Activated CD8-positive, alpha-beta T cell treated with anti-CD3 and anti-CD28 coated beads for 36 hours (primary cell): ENCODE data around the gene ERP27. TPM values are rescaled to one million over a fixed set of nuclear protein-coding genes. Genes with fewer than 3 reads are reported as not detected.

Source experiments
- ATAC-seq: fragments of 200-7000 bp; cut with Tn5 transposase; one replicate; pipeline ENCODE4 v1.10.0; 2021; ENCODE audit warnings: mild to moderate bottlenecking, moderate library complexity
- CTCF ChIA-PET: fragments of 350-600 bp; sonication (Branson Sonifier 250); formaldehyde crosslinking; loops from one replicate; lab custom pipeline; 2021; ENCODE audit warnings: antibody characterized with exemption; lab: Charles Lee
- POLR2A ChIA-PET: fragments of 350-600 bp; sonication (Branson Sonifier 250); formaldehyde crosslinking; loops from one replicate; lab custom pipeline; 2021; ENCODE audit warnings: antibody characterized with exemption; lab: Charles Lee
- DNase-seq: peaks from one replicate; pipeline ENCODE4 v3.0.0-alpha.2; 2020
- H3K27ac Mint-ChIP-seq: one replicate; pipeline ENCODE4 v1.8.0; 2021; ENCODE audit warnings: mild to moderate bottlenecking, mixed read lengths
- H3K27me3 Mint-ChIP-seq: one replicate; pipeline ENCODE4 v1.8.0; 2021; ENCODE audit warnings: mixed read lengths
- H3K36me3 Mint-ChIP-seq: one replicate; pipeline ENCODE4 v1.8.0; 2021; ENCODE audit warnings: low read depth, mixed read lengths
- H3K4me1 Mint-ChIP-seq: one replicate; pipeline ENCODE4 v1.8.0; 2021; ENCODE audit warnings: low read depth, mixed read lengths
- H3K4me3 Mint-ChIP-seq: one replicate; pipeline ENCODE4 v1.8.0; 2021; ENCODE audit warnings: mild to moderate bottlenecking, moderate library complexity, mixed read lengths
- H3K9me3 Mint-ChIP-seq: one replicate; pipeline ENCODE4 v1.8.0; 2021; ENCODE audit warnings: mixed read lengths
- CTCF ChIP-seq: fragments of 200-600 bp; IDR thresholded peaks from one replicate; pipeline ENCODE4 v1.8.0; 2022; ENCODE audit warnings: antibody characterized with exemption, mild to moderate bottlenecking
- intact Hi-C: fragments of 100-400 bp; cut with micrococcal nuclease; formaldehyde crosslinking; loops from one replicate; pipeline ENCODE4 v1.10.0; 2022
- total RNA-seq, 2 experiments: library from RNA; stranded (reverse); gene quantifications; one replicate each; pipeline ENCODE4 v1.2.3, GENCODE V29; 2021

ERP27 gene
- total RNA-seq, 2 experiments from 2014 or later: 2.3 to 3.4 TPM

- no peak overlapping the region for H3K4me3 Mint-ChIP-seq
- H3K9me3 Mint-ChIP-seq: peaks cover 1% of the 10 kb centered on the region
- peaks cover 34% of the 10 kb centered on the region for H3K4me1 Mint-ChIP-seq
- CTCF ChIA-PET: interaction anchor here (0.9 to 1.3 kb wide), 4 partner anchors 9 to 61 kb away, joined by 3 to 4 read pairs (median 4); no protein-coding TSS in a partner anchor
- intact Hi-C loops: no loop called here
- DNase-seq (no peak), ATAC-seq (no peak)
- no peaks in the 10 kb centered on the region for H3K27me3 Mint-ChIP-seq
- H3K36me3 Mint-ChIP-seq: peaks cover 55% of the 10 kb centered on the region
- no peak for TF ChIP-seq CTCF
- no peak overlapping the region for H3K27ac Mint-ChIP-seq
- POLR2A ChIA-PET: interaction anchor here (0.9 kb wide), 1 partner anchor 13 kb away, joined by 3 read pairs; no protein-coding TSS in a partner anchor
These were observed 3.8 kb downstream of the ERP27 start for GRCh38 chr12:14934511-14934910.

- DNase-seq (no peak), ATAC-seq (peak; percentile 24)
- Mint-ChIP-seq H3K27ac (no peak overlapping the region), H3K4me3 (no peak overlapping the region), H3K4me1 (peaks cover 11% of the 10 kb centered on the region), H3K27me3 (no peaks in the 10 kb centered on the region), H3K9me3 (no peaks in the 10 kb centered on the region), H3K36me3 (peaks cover 40% of the 10 kb centered on the region)
- TF ChIP-seq CTCF: no peak
- ChIA-PET POLR2A (interaction anchor here (0.7 to 1.4 kb wide), 2 partner anchors 19 to 30 kb away, joined by 3 to 4 read pairs; partner anchors contain the start of gene ARHGDIB), CTCF (no interaction called here)
- intact Hi-C loops: no loop called here
These were observed 6.4 kb downstream of the ERP27 start for GRCh38 chr12:14931791-14932560.

DNA sequence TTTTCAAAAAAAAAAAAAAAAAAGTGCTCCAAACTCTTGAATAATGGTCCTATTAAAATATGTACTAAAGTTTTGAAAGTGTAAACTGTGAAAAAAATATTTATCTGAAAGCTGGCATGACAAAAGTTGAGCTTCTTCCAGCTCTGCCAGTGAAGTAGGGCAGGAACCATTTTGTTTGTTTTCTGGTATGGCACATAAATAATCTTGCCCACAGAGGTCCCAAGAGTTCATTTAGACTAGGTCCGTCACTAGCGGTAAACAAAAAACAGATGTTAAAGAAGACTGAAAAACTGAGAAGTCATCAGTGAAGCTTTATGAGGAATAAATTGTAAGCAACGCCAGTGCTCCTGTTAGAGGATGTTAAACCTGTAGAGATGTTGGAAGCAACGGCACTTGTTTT lies 7.0 kb downstream of the ERP27 start:
- POLR2A ChIA-PET: interaction anchor here (0.7 to 1.4 kb wide), 2 partner anchors 18 to 30 kb away, joined by 3 to 4 read pairs; partner anchors contain the start of gene ARHGDIB
- Mint-ChIP-seq H3K4me1 (peaks cover 6% of the 10 kb centered on the region), H3K27me3 (no peaks in the 10 kb centered on the region), H3K27ac (no peak overlapping the region), H3K9me3 (no peaks in the 10 kb centered on the region), H3K4me3 (no peak overlapping the region), H3K36me3 (peaks cover 34% of the 10 kb centered on the region)
- CTCF ChIA-PET: no interaction called here
- ATAC-seq: no peak
- no peak for TF ChIP-seq CTCF
- no peak for DNase-seq
- intact Hi-C loops: no loop called here

DNA sequence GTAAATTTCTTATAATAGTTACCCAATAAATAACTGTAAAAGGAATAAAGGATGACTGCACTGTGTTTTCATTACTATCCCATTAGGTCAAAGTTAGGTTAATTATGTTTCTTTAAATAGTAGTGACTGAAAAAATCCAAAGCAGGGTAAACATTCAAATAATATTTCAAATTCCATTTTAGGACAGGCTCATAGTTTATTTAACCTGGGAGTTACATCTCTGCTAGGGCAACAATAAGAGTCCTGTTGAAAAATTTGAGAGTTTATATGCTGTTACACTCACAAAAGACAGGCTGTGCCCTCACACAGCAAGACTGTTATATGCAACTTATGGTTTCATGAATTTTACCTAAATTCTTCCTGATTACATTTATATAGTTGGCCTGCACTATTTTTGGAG lies 8.0 kb downstream of the ERP27 start:
- Mint-ChIP-seq H3K4me3 (no peak overlapping the region), H3K9me3 (no peaks in the 10 kb centered on the region), H3K27ac (no peak overlapping the region), H3K27me3 (no peaks in the 10 kb centered on the region), H3K4me1 (peaks cover 6% of the 10 kb centered on the region), H3K36me3 (peaks cover 32% of the 10 kb centered on the region)
- CTCF ChIA-PET: no interaction called here
- POLR2A ChIA-PET: no interaction called here
- no peak for ATAC-seq
- DNase-seq: no peak
- intact Hi-C loops: no loop called here
- no peak for TF ChIP-seq CTCF

GRCh38 chr12:14928931-14929330 lies 9.4 kb downstream of the ERP27 start:
- ATAC-seq (no peak), DNase-seq (no peak)
- ChIA-PET POLR2A (no interaction called here), CTCF (interaction anchor here (2.4 kb wide), 1 partner anchor 9 kb away, joined by 6 read pairs; the partner anchor contains the start of gene ERP27)
- H3K9me3 Mint-ChIP-seq: no peaks in the 10 kb centered on the region
- peaks cover 26% of the 10 kb centered on the region for H3K36me3 Mint-ChIP-seq
- H3K4me1 Mint-ChIP-seq: peaks cover 4% of the 10 kb centered on the region
- TF ChIP-seq CTCF: no peak
- no peak overlapping the region for H3K4me3 Mint-ChIP-seq
- no peaks in the 10 kb centered on the region for H3K27me3 Mint-ChIP-seq
- H3K27ac Mint-ChIP-seq: no peak overlapping the region
- intact Hi-C loops: no loop called here
